HL-60 (cell line): ENCODE measurements around the gene DPF3.

Experiments used
- DNase-seq, 2 experiments: peaks; one replicate each; pipeline ENCODE4 v3.0.0-alpha.2; 2010 to 2020; ENCODE audit warnings: low read depth in 1 of 2, low spot score in 1 of 2
- H3K27ac ChIP-seq: fragments of 250-450 bp; sonication (Bioruptor Pico); replicated peaks from 2 replicates; pipeline ENCODE4 v1.5.1; 2020; ENCODE audit warnings: mild to moderate bottlenecking, moderate library complexity
- H3K27me3 ChIP-seq: fragments of 250-450 bp; sonication (Bioruptor Pico); 2 replicates; pipeline ENCODE4 v1.5.1; 2021; ENCODE audit warnings: mild to moderate bottlenecking, moderate library complexity; ENCODE audit not compliant: insufficient read depth, poor library complexity, severe bottlenecking
- H3K4me3 ChIP-seq: replicated peaks from 2 replicates; pipeline ENCODE4 v1.5.1; 2011; ENCODE audit warnings: mild to moderate bottlenecking, control low read depth, low read length; ENCODE audit not compliant: insufficient read depth
- GABPA ChIP-seq: IDR thresholded peaks from 2 replicates; pipeline ENCODE4 v1.6.1; 2012; ENCODE audit warnings: low read depth
- POLR2AphosphoS5 ChIP-seq: IDR thresholded peaks from 2 replicates; pipeline ENCODE4 v1.6.1; 2012; ENCODE audit warnings: low read depth
- SPI1 ChIP-seq: IDR thresholded peaks from 2 replicates; pipeline ENCODE4 v1.6.1; 2012; ENCODE audit warnings: low read depth, mild to moderate bottlenecking, borderline replicate concordance
- TF ChIP-seq, protein P1 (sequence below): IDR thresholded peaks from one replicate; pipeline ENCODE4 v1.5.1; 2011; ENCODE audit warnings: low read length, control low read depth, inconsistent platforms; ENCODE audit not compliant: insufficient read depth
- TF ChIP-seq, protein P2 (sequence below): IDR thresholded peaks from 2 replicates; pipeline ENCODE4 v1.6.1; 2012; ENCODE audit warnings: low read depth; ENCODE audit not compliant: insufficient replicate concordance

DPF3 gene

DNA sequence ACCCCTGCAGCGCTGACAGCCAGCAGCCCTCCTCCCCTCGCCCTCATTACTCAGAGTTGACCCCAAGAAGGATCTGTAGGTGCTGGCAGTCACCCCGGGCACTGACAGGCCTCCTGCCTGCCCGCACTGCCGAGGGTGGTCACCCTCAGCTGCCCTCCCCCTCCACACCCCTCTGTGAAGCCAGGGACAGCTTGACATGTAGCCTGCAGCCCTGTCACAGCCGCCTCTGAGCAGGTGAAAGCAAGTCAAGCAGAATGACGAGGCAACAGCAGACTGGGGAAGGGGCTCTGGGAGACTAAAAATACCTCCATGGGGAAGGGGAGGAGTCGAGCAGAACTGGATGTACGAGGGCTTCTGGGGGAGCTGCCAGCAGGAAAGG lies 178.1 kb downstream of the DPF3 start:
- Histone ChIP-seq H3K27ac (no peak overlapping the region), H3K4me3 (no peak overlapping the region), H3K27me3 (no peaks in the 10 kb centered on the region)
- DNase-seq: no peak
- TF ChIP-seq SPI1: no peak
- TF ChIP-seq GABPA: no peak
- TF ChIP-seq, protein P1, sequence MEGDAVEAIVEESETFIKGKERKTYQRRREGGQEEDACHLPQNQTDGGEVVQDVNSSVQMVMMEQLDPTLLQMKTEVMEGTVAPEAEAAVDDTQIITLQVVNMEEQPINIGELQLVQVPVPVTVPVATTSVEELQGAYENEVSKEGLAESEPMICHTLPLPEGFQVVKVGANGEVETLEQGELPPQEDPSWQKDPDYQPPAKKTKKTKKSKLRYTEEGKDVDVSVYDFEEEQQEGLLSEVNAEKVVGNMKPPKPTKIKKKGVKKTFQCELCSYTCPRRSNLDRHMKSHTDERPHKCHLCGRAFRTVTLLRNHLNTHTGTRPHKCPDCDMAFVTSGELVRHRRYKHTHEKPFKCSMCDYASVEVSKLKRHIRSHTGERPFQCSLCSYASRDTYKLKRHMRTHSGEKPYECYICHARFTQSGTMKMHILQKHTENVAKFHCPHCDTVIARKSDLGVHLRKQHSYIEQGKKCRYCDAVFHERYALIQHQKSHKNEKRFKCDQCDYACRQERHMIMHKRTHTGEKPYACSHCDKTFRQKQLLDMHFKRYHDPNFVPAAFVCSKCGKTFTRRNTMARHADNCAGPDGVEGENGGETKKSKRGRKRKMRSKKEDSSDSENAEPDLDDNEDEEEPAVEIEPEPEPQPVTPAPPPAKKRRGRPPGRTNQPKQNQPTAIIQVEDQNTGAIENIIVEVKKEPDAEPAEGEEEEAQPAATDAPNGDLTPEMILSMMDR: no peak
- TF ChIP-seq, protein P2, sequence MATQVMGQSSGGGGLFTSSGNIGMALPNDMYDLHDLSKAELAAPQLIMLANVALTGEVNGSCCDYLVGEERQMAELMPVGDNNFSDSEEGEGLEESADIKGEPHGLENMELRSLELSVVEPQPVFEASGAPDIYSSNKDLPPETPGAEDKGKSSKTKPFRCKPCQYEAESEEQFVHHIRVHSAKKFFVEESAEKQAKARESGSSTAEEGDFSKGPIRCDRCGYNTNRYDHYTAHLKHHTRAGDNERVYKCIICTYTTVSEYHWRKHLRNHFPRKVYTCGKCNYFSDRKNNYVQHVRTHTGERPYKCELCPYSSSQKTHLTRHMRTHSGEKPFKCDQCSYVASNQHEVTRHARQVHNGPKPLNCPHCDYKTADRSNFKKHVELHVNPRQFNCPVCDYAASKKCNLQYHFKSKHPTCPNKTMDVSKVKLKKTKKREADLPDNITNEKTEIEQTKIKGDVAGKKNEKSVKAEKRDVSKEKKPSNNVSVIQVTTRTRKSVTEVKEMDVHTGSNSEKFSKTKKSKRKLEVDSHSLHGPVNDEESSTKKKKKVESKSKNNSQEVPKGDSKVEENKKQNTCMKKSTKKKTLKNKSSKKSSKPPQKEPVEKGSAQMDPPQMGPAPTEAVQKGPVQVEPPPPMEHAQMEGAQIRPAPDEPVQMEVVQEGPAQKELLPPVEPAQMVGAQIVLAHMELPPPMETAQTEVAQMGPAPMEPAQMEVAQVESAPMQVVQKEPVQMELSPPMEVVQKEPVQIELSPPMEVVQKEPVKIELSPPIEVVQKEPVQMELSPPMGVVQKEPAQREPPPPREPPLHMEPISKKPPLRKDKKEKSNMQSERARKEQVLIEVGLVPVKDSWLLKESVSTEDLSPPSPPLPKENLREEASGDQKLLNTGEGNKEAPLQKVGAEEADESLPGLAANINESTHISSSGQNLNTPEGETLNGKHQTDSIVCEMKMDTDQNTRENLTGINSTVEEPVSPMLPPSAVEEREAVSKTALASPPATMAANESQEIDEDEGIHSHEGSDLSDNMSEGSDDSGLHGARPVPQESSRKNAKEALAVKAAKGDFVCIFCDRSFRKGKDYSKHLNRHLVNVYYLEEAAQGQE: no peak
- no peak for TF ChIP-seq POLR2AphosphoS5

DNA sequence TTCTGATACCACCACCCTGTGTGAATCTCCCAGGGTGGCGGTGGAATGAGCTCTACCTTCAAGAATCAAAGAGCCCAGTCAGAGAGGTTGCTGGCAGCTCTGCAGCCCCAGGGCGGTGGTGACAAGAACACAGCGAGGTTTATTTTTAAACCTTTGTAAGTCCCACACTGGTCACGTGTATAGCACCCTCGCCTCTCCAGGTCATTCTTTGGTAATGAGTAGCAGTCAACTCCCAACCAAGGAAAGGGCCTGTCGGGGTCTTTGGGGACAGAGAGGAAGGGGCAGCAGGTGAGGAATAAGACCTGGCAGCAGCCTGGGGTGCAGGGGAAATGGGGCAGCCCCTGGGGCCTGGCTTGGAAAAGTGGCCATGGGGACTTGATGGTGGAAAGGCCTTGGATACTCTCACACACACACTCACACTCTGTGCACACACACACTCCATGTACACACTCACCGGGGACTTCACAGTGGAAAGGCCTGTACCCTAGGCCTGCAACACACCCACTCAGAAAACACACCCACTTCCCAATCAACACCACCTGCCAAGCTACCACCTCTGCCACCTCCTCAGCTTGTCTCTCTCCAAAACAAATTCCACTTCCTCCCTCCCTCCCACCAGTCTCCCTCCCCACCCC lies 178.6 kb downstream of the DPF3 start:
- no peak for TF ChIP-seq SPI1
- TF ChIP-seq, protein P1: no peak
- no peak for TF ChIP-seq GABPA
- no peak for TF ChIP-seq POLR2AphosphoS5
- TF ChIP-seq, protein P2: no peak
- Histone ChIP-seq H3K4me3 (no peak overlapping the region), H3K27ac (no peak overlapping the region), H3K27me3 (no peaks in the 10 kb centered on the region)
- no peak for DNase-seq

- no peak overlapping the region for H3K27ac ChIP-seq
- no peak overlapping the region for H3K4me3 ChIP-seq
- H3K27me3 ChIP-seq: no peaks in the 10 kb centered on the region
- no peak for DNase-seq
- no peak for TF ChIP-seq SPI1
- TF ChIP-seq GABPA: no peak
- TF ChIP-seq POLR2AphosphoS5: no peak
- TF ChIP-seq, protein P2: no peak
- TF ChIP-seq, protein P1: no peak
Measured at GRCh38 chr14:72714871-72715214, 179.1 kb downstream of the DPF3 start.
